ENCODE measurements around the gene COL9A1. TPM values are rescaled to one million over a fixed set of nuclear protein-coding genes. Genes with fewer than 3 reads are reported as not detected.
A peak's percentile ranks its signal among the peaks of the same experiment; 100 is the strongest.
"Not testable (repeated sequence)": the region's sequence is repeated elsewhere in the genome, so short reads cannot be mapped to it uniquely, and the experiment has no call there.

COL9A1 gene
- total RNA-seq, 4 donors from 2014 or later = 0.07 to 0.81 (median 0.27) TPM; not detected in 1

DNA sequence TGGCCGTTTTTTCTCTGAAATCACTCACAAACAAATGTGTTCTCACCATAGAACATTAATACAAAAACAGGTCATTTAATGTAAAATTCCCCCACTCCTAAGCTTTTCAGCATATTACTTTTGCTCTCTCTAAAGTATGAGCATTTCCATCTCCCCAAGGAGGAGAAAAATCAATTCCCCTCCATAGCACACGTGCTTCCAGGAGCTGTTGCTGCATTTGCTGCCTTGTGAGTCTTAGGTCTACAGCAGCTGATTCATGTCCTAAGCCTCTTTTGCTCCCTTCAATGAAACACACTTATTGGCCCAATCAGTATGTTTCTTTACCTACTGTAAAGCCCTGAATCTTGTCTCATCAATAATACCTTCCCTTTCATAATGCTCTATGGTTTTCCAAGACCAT is 6.4 kb upstream of the COL9A1 start:
- H3K9me3 ChIP-seq = no peaks in the 10 kb centered on the region
- TF ChIP-seq EP300 (IDR thresholded peaks at IDR 0.05) (no peak), POLR2A (IDR thresholded peaks at IDR 0.05) (no peak), POLR2AphosphoS5 (IDR thresholded peaks at IDR 0.05) (no peak)
- TF ChIP-seq, protein P1, sequence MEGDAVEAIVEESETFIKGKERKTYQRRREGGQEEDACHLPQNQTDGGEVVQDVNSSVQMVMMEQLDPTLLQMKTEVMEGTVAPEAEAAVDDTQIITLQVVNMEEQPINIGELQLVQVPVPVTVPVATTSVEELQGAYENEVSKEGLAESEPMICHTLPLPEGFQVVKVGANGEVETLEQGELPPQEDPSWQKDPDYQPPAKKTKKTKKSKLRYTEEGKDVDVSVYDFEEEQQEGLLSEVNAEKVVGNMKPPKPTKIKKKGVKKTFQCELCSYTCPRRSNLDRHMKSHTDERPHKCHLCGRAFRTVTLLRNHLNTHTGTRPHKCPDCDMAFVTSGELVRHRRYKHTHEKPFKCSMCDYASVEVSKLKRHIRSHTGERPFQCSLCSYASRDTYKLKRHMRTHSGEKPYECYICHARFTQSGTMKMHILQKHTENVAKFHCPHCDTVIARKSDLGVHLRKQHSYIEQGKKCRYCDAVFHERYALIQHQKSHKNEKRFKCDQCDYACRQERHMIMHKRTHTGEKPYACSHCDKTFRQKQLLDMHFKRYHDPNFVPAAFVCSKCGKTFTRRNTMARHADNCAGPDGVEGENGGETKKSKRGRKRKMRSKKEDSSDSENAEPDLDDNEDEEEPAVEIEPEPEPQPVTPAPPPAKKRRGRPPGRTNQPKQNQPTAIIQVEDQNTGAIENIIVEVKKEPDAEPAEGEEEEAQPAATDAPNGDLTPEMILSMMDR (IDR thresholded peaks at IDR 0.05) = no peak
- WGBS, 2 donors (ENCODE audit: low coverage in 1 of 2) = 36 to 71% methylated on average over 2 of the region's 2 CpGs
- no peak for ATAC-seq
- H3K4me3 ChIP-seq = no peak overlapping the region
- H3K27me3 ChIP-seq = no peaks in the 10 kb centered on the region
- H3K27ac ChIP-seq = no peak overlapping the region
- H3K36me3 ChIP-seq = no peaks in the 10 kb centered on the region
- no peaks in the 10 kb centered on the region for H3K4me1 ChIP-seq

DNA sequence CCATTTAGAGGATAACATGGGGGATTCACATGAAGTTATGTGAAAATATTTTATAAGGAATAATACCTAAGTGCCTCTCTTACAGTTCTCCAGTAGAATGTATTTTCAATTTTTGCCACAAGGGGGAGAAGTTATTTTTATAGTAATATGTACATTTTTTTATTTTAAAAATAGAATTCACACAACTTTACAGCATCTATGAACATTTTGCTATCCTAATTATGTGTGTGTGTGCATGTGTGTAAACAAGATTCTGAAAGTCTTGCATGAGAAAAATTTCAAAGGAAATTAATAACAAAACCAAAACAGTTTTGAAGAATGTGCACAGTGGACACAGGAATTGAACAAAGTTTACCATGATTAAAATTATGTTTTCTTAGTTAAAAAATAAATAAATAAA is 5.3 kb upstream of the COL9A1 start:
- not testable (repeated sequence) for H3K4me1 ChIP-seq, H3K36me3 ChIP-seq, H3K9me3 ChIP-seq, ATAC-seq, H3K27me3 ChIP-seq, H3K27ac ChIP-seq, H3K4me3 ChIP-seq
- TF ChIP-seq, protein P1 (IDR thresholded peaks at IDR 0.05) = peak in 1 of 4 experiments; percentile 11

DNA sequence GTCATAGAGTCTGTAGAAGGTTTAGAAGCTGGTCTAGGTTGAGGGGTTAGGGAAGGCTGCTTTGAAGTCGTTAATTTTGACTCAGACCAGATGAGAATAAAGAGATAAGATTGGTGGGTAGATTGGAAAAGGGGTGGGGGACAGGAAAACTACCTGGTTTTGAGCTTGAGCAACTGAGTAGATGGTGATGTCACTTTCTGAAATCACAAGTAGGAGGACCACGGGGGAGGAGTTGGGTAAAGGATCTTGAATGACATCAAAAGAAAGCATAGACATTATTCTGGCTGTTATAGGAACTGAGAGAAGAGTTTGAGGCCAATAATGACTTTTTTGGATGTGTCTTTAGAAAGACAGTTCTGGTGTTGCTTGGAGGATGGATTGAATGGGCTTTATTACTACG is 4.1 kb upstream of the COL9A1 start:
- Histone ChIP-seq H3K9me3 (no peaks in the 10 kb centered on the region), H3K4me1 (no peaks in the 10 kb centered on the region), H3K4me3 (no peak overlapping the region), H3K27me3 (peaks cover 11% of the 10 kb centered on the region), H3K27ac (no peak overlapping the region), H3K36me3 (no peaks in the 10 kb centered on the region)
- ATAC-seq = no peak
- TF ChIP-seq, protein P1 (IDR thresholded peaks at IDR 0.05) = no peak
- TF ChIP-seq POLR2A (IDR thresholded peaks at IDR 0.05) (no peak), EP300 (IDR thresholded peaks at IDR 0.05) (no peak), POLR2AphosphoS5 (IDR thresholded peaks at IDR 0.05) (no peak)
- 69 to 80% methylated on average over 3 of the region's 3 CpGs for WGBS, 2 donors (ENCODE audit: low coverage in 1 of 2)

DNA sequence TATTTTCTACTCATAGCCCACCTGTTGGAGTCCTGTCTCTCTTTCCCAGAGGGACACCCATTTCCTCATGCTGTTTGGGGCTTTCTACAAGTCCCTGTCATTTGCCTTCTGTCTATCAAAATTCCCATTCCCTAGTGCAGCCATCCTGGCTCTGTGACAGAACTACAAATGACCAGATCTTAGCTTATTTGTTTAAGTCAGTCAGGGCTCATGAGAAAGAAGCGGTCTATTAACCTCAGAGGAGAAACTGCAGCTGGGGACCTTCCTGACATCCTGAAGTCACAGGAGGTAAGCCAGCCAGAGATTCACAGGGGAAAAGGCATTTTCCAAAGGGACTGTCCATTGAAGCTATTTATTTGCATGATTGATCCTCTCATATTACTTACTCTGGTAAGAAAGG is 1.7 kb upstream of the COL9A1 start:
- Histone ChIP-seq H3K27me3 (peaks cover 18% of the 10 kb centered on the region), H3K4me1 (no peaks in the 10 kb centered on the region), H3K27ac (no peak overlapping the region), H3K9me3 (no peaks in the 10 kb centered on the region), H3K4me3 (no peak overlapping the region), H3K36me3 (no peaks in the 10 kb centered on the region)
- 67% methylated on average over 1 of the region's 1 CpG; no CpG with 5 or more reads in 1 of the 2 donors for WGBS, 2 donors (ENCODE audit: low coverage in 1 of 2)
- ATAC-seq = no peak
- TF ChIP-seq, protein P1 (IDR thresholded peaks at IDR 0.05) = no peak
- TF ChIP-seq EP300 (IDR thresholded peaks at IDR 0.05) = no peak
- TF ChIP-seq POLR2AphosphoS5 (IDR thresholded peaks at IDR 0.05) = no peak
- no peak for TF ChIP-seq POLR2A (IDR thresholded peaks at IDR 0.05)

DNA sequence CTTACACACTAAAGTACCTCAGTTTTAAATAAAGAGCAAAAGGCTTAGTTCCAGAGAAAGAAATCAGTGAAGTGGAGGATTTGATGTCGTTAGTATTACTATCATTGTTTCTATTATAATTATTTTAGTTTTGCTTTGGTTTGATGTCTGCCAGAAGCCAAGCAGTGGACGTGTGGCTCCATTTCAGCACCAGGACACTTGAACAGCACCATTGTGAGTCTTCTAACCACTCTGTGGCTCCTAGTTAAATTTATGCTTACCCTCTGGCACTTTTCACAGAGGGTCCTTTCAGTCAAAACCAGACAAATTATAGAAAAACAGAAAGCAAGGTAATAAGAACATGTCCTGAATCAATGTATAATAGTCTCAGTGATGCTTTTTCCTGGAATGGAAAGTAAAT is 3.4 kb downstream of the COL9A1 start:
- ATAC-seq = no peak
- no peak for TF ChIP-seq POLR2AphosphoS5 (IDR thresholded peaks at IDR 0.05)
- TF ChIP-seq POLR2A (IDR thresholded peaks at IDR 0.05) = no peak
- TF ChIP-seq, protein P1 (IDR thresholded peaks at IDR 0.05) = no peak
- no peak for TF ChIP-seq EP300 (IDR thresholded peaks at IDR 0.05)
- Histone ChIP-seq H3K4me3 (no peak overlapping the region), H3K4me1 (no peaks in the 10 kb centered on the region), H3K27ac (no peak overlapping the region), H3K36me3 (no peaks in the 10 kb centered on the region), H3K9me3 (no peaks in the 10 kb centered on the region), H3K27me3 (peaks cover 18% of the 10 kb centered on the region)
- 11 to 26% methylated on average over 2 of the region's 2 CpGs for WGBS, 2 donors (ENCODE audit: low coverage in 1 of 2)
